Hematopoietic multipotent progenitor cell treated with erythropoietin and hydrocortisone succinate and interleukin-3 and kit ligand, for 6 days (in vitro differentiated cells): ENCODE measurements around the gene PICK1.
A peak's percentile ranks its signal among the peaks of the same experiment; 100 is the strongest.
"Not testable (repeated sequence)": the region's sequence is repeated elsewhere in the genome, so short reads cannot be mapped to it uniquely, and the experiment has no call there.

Experiments used
- DNase-seq: peaks from one replicate; pipeline ENCODE4 v3.0.0-alpha.2; 2015

The PICK1 gene

DNA sequence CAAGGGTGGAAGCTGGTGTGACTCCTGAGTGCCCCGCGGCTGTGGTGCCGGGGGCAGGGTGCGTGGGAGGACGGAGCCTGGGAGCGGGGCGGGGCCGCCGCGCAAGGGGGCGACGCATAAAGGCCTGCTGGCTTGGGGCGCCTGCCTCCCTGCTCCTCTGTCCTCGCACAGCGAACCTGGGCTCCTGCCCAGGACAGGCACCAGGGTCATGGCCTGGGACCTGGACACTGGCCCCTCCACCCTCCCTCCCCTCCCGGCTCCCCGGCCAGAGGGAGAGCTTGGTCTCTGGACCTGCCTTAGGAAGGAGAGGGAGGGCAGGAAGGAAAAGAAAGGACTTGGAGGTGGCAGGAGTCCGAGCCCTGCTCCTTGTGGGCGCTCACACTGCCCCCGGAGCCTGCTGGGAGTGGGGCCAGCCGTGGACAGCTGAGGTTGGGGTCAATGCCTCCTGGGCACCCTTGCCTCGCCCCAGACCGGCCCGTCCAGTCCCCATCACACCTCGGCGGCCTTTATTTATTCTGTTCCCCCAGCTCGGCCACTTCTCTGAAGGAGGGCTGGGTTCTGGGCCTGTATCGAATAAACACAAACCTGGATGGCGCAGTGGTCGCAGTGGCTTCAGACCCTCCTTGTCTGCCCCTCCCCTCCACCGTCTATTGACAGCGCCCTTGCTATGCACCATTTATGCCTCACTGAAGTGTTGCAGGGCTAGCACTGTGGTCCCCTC is 18.1 kb downstream of the PICK1 start:
- no peak for DNase-seq

DNA sequence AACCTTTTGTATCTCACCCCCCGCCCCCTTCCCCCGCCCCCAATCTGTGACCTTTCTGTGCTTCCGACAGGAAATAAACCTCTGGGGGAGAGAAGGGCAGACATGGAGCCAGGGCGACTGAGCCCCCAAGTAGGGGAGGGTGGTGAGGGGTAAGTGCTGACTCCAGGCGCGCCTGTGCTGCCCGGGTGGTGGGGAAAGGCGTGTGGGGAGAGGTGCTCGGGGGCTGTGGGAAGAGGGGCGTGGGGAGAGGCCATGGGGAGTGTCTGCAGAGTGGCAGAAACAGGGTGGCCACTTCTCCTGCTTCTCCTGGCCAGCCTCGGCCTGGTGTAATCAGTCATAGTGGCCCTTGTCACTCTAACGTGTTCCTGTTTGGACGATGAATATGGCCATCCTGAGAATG is 18.8 kb downstream of the PICK1 start:
- DNase-seq: no peak

DNA sequence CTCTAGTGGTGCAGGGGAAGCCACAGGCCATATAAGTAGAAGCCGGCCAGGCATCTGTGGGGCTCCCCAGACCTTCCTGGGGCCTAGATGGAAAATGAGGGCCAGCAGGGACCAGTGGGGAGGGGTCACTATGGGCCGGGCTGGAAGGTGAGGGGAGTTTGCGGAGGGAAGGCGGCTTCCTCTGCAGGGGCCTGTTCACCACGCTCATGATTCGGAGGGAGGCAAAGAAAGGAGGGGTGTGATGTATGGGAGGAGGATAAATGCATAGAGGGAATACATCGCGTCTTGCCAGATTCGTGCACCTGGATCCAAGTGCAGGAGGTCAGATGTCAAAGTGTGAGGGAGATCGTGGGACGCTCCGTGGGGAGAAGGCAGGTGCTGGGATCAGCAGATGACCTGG is 19.9 kb downstream of the PICK1 start:
- no peak for DNase-seq

DNA sequence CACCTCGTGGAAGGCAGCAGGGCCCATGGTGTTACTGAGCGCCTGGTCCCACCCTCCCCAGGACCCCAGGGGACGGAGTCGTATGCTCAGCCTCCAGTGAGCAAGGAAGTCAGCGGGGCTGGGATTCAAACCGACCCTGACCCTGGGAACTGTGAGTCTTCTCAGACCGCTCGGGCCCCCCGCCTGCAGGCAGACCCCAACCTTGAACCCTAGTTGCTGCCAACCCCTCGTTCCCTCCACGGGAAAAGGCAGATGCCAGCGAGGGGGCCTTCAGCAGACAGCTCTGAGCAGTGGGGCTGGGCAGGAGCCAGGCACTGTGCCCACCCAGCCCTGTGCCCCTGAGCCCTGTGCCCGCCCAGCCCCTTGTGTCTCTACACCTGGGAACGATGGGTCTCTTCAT is 20.4 kb downstream of the PICK1 start:
- no peak for DNase-seq

DNA sequence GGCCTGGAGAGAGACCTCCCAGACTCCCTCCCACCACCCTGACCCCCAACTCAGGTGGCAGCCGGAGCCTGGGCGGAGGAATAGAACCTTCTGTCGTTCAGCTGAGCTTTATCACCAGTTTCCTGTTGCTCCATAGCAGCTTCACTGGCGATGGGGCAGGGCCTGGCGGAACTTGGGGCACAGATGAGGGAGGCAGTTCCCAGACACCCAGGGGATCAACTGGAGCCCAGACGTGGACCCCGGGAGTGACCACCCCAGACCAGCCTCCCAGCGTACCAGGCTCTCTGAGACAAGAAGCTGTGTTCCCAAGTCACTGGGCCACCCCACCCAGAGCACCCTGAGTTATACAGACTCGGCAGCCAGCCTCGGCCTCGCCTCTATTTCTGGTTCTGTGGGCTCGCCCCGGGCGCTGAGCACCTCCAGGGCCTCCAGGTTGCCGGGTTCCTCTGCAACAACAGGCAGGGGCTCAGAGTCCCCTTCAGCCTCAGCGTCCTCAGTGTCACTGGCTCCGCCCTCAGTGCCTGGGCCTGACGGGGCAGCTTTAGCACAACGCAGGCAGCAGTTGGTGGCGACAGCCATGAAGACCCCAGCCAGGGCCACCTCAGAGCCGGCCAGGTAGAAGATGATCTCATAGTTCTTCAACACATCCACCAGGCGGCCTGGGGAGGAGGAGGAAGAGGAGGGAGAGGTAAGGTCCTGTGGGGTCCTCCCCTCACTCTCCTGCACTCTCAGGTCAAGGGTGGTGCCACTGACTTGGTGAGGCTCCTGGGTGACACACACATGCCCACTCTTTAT is 21.0 kb downstream of the PICK1 start:
- no peak for DNase-seq

DNA sequence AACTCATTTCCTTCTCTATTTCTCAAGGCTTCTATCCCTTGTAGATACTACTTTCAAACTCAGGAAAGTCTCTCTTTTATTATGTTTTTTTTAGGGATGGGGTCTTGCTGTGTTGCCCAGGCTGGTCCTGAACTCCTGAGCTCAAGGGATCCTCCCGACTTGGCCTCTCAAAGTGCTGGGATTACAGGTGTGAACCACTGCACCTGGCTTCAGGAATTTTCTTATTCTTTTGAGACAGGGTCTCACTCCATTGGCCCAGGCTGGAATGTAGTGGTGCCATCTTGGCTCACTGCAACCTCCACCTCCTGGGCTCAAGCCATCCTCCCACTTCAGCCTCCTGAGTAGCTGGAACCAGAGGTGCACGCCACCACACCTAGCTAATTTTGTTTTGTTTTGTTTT is 22.0 kb downstream of the PICK1 start:
- DNase-seq: not testable (repeated sequence)

DNA sequence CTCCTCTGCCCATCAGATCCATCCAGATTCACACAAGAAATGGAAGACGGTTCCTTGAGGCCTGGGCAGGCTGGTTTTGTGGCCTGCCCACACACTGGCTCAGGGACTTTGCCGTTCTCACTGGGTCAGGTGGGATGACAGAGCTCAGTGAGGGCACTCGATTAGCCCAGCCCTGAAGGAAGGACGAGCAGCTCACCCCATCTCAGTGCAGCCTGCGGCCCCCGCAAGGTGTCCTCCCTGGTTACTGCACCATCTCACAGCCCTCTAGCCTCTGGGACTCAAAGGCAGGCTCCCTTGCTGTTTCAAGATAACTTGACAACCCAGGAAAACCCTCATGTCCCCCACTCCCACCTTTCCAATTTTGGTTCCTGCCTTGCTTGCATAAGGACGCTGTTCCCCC is 22.6 kb downstream of the PICK1 start:
- no peak for DNase-seq

DNA sequence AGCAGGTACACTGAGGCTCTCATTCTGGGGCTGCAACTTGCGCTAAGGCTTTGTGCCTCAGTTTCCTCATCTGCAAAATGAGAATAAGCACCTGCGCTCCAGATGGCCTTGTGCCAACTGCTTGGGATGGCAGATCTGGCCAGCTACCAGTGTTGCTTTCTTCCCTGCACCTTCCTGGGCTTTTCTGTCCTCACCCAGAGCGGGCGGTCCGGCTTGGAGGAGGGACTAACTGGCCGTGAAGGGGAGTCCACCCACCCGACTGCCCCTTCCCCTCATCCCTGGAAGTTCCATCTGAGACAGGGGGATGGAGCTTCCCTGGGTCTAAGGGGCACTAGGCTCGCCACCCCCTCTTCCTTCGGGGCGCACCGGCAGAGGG is 23.3 kb downstream of the PICK1 start:
- no peak for DNase-seq

DNA sequence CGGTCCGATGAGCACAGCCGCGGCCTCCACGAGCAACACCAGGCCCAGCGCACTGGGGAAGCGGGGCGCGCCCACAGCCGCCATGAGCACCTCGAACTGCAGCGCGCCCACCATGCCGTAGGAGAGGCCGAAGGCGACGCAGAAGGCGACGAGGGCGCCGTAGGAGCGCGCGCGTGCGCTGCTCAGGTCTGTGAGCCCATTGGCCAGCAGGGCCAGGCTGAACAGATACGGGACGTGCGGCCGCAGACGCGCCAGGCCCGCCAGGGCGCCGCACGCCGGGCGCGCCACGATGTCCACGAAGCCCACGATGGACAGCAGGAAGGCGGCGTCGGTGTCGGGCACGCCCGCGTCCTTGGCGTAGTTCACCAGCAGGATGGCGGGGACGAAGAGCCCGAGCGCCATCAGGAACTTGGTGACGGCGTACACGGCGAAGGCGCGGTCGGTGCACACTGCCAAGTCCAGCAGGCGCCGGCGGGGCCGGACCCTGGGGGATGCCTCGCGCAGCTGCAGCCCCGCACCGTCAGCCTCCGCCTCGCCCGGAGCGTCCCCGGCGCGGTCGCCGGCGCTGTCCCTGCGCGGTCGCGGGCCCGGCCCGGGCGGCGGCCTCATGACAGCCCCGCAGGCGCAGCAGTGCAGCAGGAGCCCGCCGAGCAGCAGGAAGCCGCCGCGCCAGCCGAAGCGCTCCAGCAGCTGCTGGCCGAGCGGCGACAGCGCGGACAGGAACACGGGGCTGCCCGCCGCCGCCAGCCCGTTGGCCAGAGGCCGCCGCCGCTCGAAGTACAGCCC is 23.8 kb downstream of the PICK1 start:
- peak; percentile 48 for DNase-seq

DNA sequence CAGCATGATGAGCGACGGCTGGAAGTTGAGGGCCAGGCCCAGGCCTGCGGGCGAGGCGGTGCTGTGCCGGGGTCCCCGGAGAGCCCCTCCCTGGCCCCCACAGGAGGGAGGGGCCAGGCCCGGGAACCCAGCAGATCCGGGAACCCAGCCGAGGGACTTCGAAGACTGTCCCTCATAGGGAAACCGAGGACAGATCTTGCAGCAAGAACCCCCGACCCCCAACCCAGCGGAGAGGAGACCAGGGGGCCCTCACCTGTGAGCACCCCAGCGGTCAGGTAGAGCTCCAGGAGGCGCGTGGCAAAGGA is 24.4 kb downstream of the PICK1 start:
- no peak for DNase-seq

DNA sequence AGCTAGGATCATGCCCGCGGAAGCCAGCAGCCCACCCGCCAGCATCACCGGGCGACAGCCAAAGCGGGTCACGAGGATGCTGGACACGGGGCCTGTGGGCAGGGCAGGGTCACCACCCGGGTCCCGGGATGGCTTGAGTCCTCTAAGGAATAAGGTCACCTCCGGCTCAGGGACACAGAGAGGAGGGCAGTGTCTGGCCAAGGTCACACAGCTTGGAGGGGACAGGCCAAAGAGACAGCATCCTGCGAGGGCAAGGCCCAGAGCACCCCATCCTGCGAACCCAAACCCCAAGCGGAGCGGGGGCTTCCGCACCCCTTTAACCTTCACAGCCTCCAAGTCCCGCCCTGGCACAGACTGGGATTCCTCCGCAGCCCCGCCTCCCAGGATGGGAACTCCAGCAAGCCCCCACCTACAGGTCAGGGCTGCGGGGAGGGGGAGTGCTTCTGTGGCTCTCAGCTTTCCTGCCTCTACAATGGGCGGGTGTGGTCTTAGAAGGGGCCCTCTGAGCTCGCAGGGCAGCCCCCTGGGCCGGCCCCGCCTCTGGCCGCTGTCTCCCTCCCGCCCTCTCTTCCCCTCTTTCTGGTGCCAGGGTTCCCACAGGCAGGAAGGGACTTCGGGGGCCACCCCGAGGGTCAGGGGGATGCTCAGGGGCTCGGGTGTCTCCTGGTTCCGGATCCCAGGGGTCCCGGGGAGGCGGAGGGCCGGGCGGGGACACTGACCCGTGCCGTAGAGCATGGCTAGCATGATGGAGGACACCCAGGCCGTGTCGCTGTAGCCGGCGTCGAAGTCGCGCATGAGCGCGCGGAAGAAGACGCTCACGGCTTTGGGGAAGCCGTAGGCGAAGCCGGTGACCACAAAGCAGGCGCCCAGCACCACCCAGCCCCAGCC is 25.0 kb downstream of the PICK1 start:
- DNase-seq: peak; percentile 43

DNA sequence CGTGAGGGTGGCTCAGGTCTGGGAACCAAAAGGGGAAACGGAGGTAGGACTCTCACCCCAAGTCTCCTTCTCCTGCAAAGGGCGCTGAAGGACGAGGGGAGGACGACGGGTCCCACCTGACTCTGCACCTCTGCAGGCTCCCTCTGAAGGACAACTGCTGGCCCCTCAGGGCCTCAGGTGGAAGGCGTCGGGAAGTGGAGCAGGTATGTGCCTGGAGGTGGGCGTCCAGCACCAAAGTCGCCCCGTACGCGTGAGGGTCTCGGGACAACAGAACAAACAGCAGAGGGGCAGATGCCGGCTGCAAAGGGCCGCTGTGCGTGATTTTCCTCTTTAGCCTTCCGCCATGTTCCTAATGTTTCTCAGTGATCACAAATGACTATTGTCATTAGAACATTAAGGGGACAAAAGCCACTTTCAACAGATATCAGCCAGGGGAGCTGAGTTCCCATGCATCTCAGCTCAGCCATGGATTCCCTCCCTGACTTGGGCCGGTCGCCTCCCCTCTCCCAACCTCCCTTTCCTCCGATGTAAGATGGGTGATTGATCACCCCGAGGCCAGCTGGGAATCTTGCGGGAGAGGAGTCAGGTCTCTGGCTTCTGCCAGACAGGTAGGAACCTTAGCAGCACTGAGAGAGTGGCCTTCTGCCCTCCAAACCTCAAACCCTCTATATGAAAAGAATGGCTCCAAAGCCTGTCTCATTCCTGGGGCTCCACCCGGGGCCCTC is 25.9 kb downstream of the PICK1 start:
- no peak for DNase-seq

DNA sequence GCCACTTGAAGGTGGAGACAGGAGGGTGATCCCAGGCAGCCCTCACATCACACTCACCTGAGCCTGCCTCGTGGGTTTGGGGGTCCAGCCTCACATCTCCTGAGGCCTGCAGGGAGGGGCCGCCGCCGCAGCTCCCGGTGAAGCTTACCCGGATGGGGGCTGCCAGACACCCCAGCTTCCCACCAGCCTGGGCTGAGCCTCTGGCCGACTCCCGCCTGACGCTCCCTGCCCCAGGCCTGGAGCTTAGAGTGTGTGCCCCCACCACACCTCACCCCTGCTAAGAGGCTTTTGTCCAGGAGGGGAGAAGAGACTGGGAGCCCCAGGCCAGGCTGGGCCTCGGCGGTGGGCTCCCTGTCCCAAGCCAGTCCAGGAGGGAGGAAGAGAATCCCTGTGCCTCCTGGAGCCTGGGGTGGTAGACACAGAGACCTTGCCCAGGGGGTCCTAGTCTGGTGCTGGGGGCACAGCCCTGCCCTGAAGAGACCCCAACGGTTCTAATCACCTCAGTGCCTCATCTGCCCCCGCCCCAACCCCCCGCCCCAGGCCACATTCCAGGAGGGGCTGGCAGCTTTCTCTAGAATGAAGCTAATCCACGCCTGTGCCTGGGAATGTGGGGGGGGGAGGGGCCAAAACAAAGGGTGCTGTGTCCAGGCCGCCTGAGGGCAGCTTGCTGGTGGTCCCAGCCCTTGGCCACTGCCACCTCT is 26.9 kb downstream of the PICK1 start, which contains the start of gene SLC16A8:
Gene SLC16A8 (minus strand): TSS at position 254 of the 701 bp plus-strand sequence. CDS start 1,311 bp downstream, outside the sequence.
- no peak for DNase-seq

DNA sequence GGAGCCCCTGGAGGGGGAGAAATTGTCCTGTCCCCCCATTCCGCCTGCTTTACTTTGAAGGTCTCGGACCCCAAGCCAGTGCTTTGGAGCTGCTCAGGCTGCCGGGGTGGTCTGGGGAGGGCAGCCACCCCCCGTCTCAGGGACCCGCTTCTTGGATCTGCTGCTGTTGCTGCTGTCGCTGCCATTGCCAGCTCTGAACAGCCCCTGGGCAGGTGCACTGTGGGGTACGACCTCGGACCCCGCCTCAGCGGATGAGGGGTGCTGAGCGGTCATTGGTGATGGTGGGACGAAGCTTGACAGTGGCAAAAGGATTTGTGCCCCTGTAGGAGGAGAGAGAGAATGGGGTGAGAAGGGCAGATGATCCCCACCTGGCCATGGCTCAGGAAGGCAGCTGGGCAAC is 27.9 kb downstream of the PICK1 start:
- DNase-seq: no peak

DNA sequence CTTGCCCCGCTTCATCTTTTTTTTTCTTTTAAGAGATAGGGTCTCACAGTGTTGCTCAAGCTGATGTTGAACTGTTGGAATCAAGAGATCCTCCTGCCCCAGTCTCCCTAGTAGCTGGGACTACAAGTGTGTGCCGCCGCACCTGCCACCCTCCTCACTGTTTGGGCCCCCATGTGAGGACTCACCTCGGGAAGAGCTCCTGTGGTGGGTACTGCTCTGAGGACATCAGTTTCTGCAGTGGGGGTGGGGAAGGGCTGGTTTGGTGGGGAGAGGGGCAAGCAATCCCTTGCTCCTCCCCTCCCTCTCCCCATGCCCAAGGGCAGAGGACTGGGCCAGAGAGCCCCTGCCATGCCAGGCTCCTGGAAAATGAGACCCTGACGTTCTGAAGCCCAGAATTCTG is 28.3 kb downstream of the PICK1 start:
- no peak for DNase-seq

DNA sequence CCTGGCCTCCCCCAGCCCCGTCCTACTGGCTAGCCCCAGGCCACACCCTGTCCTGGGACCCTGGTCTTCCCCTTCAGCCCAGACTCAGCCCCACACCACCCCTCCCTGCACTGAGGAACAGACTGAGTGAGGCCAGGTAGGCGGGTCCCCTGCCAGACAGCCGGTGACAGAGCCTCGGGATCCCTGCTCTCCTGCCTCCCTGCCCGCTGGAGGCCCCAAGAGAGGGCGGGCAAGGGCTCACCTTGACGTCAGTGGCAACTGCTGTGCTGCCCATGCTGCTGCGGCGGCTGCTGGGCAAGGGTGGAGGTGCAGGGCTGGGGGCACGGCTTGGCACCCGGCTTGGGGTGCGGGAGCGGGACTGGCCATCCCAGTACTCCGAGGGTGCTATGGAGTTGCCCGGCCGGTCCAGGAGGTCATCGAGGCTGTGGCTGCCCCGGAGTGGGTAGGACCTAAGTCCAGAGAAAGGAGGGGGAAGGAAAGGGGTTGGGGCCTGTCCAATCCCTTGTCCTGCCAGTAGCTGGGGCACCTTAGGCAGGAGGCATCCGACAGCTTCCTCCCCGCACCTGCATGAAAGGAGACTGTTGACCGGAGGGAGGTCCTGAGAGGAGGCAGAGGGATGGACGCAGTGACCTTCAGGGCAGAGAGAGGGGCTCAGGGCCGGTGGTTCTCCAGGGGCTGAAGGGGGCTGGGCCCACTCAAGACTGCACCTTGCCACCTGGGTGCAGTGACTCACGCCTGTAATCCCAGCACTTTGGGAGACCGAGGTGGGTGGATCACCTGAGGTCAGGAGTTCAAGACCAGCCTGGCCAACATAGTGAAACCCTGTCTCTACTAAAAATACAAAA is 29.0 kb downstream of the PICK1 start:
- no peak for DNase-seq

DNA sequence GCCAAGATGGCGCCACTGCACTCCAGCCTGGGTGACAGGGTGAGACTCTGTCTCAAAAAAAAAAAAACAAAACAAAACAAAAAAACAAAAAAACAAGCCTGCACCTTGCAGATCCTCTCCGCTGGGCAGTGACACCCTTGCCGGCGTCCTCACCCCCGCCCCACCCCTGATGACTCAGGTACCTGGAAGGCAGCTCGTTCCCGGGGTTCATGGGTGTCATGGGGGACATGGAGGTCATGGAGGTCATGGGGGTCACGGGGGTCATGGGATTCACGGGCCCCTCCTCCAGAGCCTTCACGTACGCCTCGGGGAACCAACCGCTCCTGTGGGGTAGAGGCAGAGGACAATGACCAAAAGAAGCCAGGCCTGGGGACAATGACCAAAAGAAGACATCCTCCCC is 29.7 kb downstream of the PICK1 start:
- DNase-seq: no peak

DNA sequence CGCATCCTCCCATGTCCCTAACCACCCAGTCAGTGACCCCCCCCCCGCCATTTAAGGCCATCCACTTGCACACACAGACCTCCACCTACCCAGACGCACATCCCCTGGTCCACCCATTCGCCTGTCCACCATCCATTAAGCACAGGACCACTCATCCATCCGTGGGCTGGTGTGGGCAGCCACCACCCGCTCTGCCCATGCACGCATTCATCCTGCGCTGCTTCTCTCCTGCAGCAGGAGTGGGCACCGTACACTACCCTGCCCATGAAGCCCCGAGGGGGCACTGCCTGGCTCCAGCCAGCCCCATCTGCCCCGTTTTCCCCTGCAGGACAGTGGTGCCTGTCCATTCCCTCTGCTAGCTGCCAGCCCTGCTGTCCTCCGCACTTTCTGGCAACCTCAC is 30.7 kb downstream of the PICK1 start:
- no peak for DNase-seq

DNA sequence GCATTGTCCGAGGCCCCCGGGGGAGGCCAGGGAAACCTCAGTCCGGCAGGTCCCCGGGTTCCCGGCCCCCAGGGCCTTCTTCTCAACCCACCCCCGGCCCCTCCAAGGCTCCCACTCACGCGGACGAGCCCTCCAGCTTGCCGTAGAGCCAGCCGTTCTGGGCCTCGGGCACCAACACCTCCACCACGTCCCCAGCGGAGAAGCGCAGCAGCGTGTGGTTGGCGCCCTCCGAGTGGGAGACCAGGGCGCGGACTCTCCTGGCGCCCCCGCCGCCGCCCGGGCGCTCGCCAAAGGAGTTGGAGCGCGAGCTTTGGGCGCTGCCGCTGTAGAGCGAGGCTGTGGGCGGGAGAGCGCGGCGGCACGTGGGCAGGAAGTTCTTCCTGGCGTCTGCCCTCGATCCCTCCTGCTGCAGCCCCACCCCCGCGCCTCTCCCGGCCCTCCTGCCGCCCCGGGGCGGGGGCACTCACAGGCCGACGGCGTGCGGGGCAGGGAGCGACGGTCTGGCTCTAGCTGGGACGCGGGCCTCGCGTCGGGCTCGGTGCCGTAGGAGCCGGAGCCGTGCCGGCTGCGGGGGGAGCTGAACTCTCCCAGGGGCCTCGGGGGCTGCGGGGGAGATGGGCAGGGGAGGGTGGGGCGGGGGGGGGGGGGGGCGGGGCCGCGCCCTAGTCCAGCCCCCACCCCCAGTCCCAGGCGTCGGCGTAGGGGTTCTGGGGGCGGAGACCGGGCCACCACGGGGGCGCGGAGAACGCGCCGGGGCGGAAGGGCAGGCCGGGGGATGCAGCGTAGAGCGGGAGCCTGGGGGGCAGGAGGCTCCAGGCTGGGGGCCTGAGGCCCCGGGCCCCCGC is 31.6 kb downstream of the PICK1 start:
- no peak for DNase-seq

DNA sequence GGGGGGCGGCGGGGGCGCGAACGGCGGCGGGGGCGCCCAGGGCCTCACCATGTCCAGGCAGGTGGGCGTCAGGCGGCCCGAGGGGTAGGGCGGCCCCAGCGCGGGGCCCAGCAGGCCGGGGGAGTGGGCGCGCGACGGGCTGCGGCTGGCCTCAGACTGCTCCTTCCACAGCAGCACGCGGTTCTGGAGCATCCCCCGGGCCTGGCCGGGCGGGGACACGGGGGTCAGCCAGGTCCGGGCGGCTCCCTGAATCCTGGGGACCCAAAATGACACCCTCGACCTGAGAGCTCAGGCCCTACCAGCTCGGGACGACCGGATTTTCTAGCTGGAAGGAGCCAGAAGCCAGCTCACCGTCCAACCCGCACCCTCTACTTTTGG is 32.3 kb downstream of the PICK1 start:
- no peak for DNase-seq
